Gastrocnemius medialis (tissue), 4 donors: ENCODE data around the gene NTM. TPM values are rescaled to one million over a fixed set of nuclear protein-coding genes. Genes with fewer than 3 reads are reported as not detected.

Experiments used
- ATAC-seq, 2 donors: fragments of 150-250 bp; one replicate each; pipeline ENCODE4 v1.9.1; 2016
- DNase-seq, 2 donors: peaks; one replicate each; pipeline ENCODE4 v3.0.0-alpha.2; 2019
- H3K27ac ChIP-seq, 4 donors: fragments of 200-600 bp; sonication (generic); 1 replicate in 1 of 4; 2 replicates in 3 of 4; pipeline ENCODE4 v1.5.1; 2016 to 2018; ENCODE audit warnings: mild to moderate bottlenecking in 2 of 4, moderate library complexity in 1 of 4
- H3K27me3 ChIP-seq, 3 donors: fragments of 200-600 bp; sonication (generic) in 2 of 3; 1 replicate in 1 of 3; 2 replicates in 2 of 3; pipeline versions ENCODE4 v1.5.1 to v1.6.0; 2016 to 2019; ENCODE audit warnings: mild to moderate bottlenecking in 1 of 3, moderate library complexity in 1 of 3
- H3K36me3 ChIP-seq, 2 donors: fragments of 200-600 bp; sonication (generic) in 1 of 2; one replicate each; pipeline ENCODE4 v1.5.1; 2017 to 2018
- H3K4me1 ChIP-seq, 2 donors: fragments of 200-600 bp; sonication (generic) in 1 of 2; one replicate each; pipeline ENCODE4 v1.5.1; 2016 to 2017; ENCODE audit warnings: mild to moderate bottlenecking in 2 of 2
- H3K4me3 ChIP-seq, 4 donors: fragments of 200-600 bp; sonication (generic) in 3 of 4; 1 replicate in 1 of 4; 2 replicates in 3 of 4; pipeline ENCODE4 v1.5.1; 2016 to 2019; ENCODE audit warnings: mild to moderate bottlenecking in 2 of 4
- H3K9me3 ChIP-seq, 3 donors: fragments of 200-600 bp; sonication (generic) in 2 of 3; 1 replicate in 1 of 3; 2 replicates in 2 of 3; pipeline ENCODE4 v1.5.1; 2016 to 2019
- CTCF ChIP-seq, 5 experiments: fragments of 450-650 bp in 3 of 5; fragments of 200-600 bp in 2 of 5; sonication (generic) in 2 of 5; IDR thresholded peaks in 4 of 5; conservative IDR thresholded peaks in 1 of 5; 1 replicate in 4 of 5; 2 replicates in 1 of 5; pipeline ENCODE4 v1.5.1; 2016 to 2019; ENCODE audit warnings: antibody characterized with exemption in 5 of 5, mild to moderate bottlenecking in 3 of 5, moderate library complexity in 3 of 5
- POLR2A ChIP-seq, 2 donors: fragments of 450-650 bp; IDR thresholded peaks; one replicate each; pipeline ENCODE4 v1.6.1; 2017; ENCODE audit warnings: antibody characterized with exemption in 2 of 2, mild to moderate bottlenecking in 2 of 2, moderate library complexity in 2 of 2
- in situ Hi-C, 4 donors: fragments of 200-750 bp; cut with MboI; loops; one replicate each; pipeline versions ENCODE4 v1.15.0 to v1.8.0; 2017; ENCODE audit warnings: low sequenced_read_pairs in 4 of 4
- intact Hi-C: fragments of 100-400 bp; cut with DNase I; formaldehyde crosslinking; loops from one replicate; pipeline ENCODE4 v1.15.1; 2023; ENCODE audit warnings: low total_unique reads
- total RNA-seq, 4 donors: library from RNA; depleted of rRNA; stranded (reverse); fragments of >200 nt; gene quantifications; one replicate each; pipeline versions ENCODE4 v1.1.0 to v1.2.3, GENCODE V29; 2016

The NTM gene
- total RNA-seq, 4 donors from 2014 or later, result 0.69 TPM; not detected in 3

DNA sequence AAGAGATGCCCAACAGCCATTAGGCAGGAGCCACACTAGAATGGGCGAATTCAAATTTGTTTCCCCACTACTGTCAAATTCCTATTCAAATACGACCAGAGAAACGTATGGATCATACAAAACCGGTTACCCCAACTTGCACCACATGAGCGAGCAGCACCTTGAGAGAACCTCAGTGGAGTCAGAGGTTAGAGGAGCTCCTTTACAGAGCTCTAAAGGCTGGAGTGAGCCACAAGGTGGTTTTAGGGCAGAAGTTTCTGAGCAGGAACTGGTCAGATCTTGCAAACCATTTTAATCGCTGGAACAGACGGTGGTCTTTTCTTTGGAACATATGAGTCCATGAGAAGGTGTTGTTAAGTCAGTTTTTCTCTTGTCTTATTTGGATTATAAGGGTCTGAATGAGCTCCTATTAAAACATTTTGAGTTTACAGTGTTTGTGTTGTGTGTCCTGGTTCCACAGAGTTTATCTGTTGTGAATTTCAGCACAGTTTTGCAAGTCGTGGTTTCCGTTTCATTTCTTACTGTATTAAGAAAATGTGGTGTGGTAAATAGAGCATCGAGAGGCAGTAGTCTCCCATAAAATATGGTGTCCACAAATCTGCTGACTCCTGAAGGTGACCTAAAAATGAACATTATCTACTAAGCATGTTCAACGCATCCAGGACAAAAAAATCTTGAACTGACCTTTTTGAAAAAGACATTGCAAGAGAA, 471.7 kb downstream of the NTM start:
- in situ Hi-C loops, result no loop called here
- Histone ChIP-seq H3K4me1 (no peaks in the 10 kb centered on the region), H3K9me3 (no peaks in the 10 kb centered on the region), H3K36me3 (no peaks in the 10 kb centered on the region), H3K27ac (no peak overlapping the region), H3K27me3 (no peaks in the 10 kb centered on the region), H3K4me3 (no peak overlapping the region)
- intact Hi-C loops, result no loop called here
- DNase-seq, result no peak
- ATAC-seq, result no peak
- TF ChIP-seq CTCF (IDR thresholded peaks at IDR 0.05 in 4 of 5, conservative IDR thresholded peaks at IDR 0.05 in 1 of 5) (no peak), POLR2A (IDR thresholded peaks at IDR 0.05) (no peak)

DNA sequence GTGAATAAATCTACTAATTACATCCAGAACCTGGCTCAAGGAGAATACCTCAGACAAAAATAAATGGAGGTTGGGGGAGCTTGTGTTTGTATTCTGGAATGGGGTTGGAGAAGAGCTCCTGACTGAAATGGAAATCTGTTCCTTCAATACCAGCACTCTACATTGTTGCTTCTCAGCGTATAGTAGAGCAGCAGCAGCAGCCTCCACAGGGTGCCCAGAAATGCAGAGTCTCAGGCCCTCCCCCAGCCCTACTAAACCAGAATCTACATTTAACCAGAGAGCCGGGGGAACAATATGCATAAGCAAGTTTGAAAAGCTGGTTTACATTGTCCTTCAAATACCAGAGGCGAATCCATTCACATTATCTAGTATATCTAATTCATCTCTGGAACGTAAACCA, 474.8 kb downstream of the NTM start:
- Histone ChIP-seq H3K27me3 (no peaks in the 10 kb centered on the region), H3K4me3 (no peak overlapping the region), H3K36me3 (no peaks in the 10 kb centered on the region), H3K4me1 (no peaks in the 10 kb centered on the region), H3K27ac (no peak overlapping the region), H3K9me3 (no peaks in the 10 kb centered on the region)
- TF ChIP-seq POLR2A (IDR thresholded peaks at IDR 0.05), result no peak
- TF ChIP-seq CTCF (IDR thresholded peaks at IDR 0.05 in 4 of 5, conservative IDR thresholded peaks at IDR 0.05 in 1 of 5), result no peak
- intact Hi-C loops (no loop called here), in situ Hi-C loops (no loop called here)
- ATAC-seq (no peak), DNase-seq (no peak)

- intact Hi-C loops (no loop called here), in situ Hi-C loops (no loop called here)
- Histone ChIP-seq H3K36me3 (no peaks in the 10 kb centered on the region), H3K27ac (no peak overlapping the region), H3K4me1 (no peaks in the 10 kb centered on the region), H3K27me3 (no peaks in the 10 kb centered on the region), H3K4me3 (no peak overlapping the region), H3K9me3 (no peaks in the 10 kb centered on the region)
- DNase-seq (no peak), ATAC-seq (no peak)
- no peak for TF ChIP-seq POLR2A (IDR thresholded peaks at IDR 0.05)
- no peak for TF ChIP-seq CTCF (IDR thresholded peaks at IDR 0.05 in 4 of 5, conservative IDR thresholded peaks at IDR 0.05 in 1 of 5)
Measured at GRCh38 chr11:131849485-131849884, 479.1 kb downstream of the NTM start.

DNA sequence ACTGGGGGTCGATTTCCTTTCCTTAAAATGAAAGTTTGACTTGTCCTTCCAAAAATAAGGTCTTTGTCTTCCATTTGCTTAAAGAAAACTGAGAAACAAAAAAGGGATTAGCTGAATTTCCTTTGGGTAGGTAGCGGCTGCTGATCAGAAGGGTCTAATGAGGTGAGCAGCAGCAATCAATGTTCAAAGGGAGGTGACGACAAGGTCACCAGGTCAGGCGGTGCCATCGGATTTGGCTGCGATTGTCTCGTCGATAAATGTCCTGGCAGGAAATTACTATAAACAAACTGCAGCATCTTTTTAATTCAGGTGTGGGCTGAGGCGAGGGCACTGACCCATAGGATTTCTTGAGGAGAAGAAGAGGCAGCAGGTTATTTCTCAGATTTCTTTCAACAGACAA, 480.1 kb downstream of the NTM start:
- H3K4me1 ChIP-seq, result no peaks in the 10 kb centered on the region
- DNase-seq, result no peak
- no peaks in the 10 kb centered on the region for H3K36me3 ChIP-seq
- H3K4me3 ChIP-seq, result no peak overlapping the region
- in situ Hi-C loops (loop anchor here in 3 of 4 donors (25.0 kb wide), 1 partner anchor 287 kb away; no protein-coding TSS in a partner anchor), intact Hi-C loops (no loop called here)
- no peaks in the 10 kb centered on the region for H3K27me3 ChIP-seq
- TF ChIP-seq POLR2A (IDR thresholded peaks at IDR 0.05) (no peak), CTCF (IDR thresholded peaks at IDR 0.05 in 4 of 5, conservative IDR thresholded peaks at IDR 0.05 in 1 of 5) (no peak)
- H3K9me3 ChIP-seq, result no peaks in the 10 kb centered on the region
- H3K27ac ChIP-seq, result no peak overlapping the region
- no peak for ATAC-seq
